A673 (cell line): ENCODE results near the gene SLIT3. TPM values are rescaled to one million over a fixed set of nuclear protein-coding genes. Genes with fewer than 3 reads are reported as not detected.

Source experiments
- BruUV-seq: library from RNA; stranded (reverse); fragments of 400-500 nt; replicated peaks from 2 replicates; lab custom pipeline; 2021; lab: Mats Ljungman, UMichigan
- CTCF ChIA-PET: fragments of 300-600 bp; sonication (Branson Sonifier 250); formaldehyde crosslinking; loops from one replicate; lab custom pipeline; 2022; ENCODE audit warnings: antibody characterized with exemption; lab: Charles Lee
- POLR2A ChIA-PET: fragments of 300-600 bp; sonication (Branson Sonifier 250); formaldehyde crosslinking; loops from one replicate; lab custom pipeline; 2022; ENCODE audit warnings: antibody characterized with exemption; ENCODE audit not compliant: low non-redundant PET; lab: Charles Lee
- DNase-seq: peaks from one replicate; pipeline ENCODE4 v3.0.0-alpha.2; 2015; ENCODE audit warnings: low spot score
- H3K27ac ChIP-seq: fragments of 200-600 bp; sonication (generic); 2 replicates; pipeline ENCODE4 v1.5.1; 2016; ENCODE audit warnings: mixed run types, low read depth, mild to moderate bottlenecking, mixed read lengths, antibody characterized with exemption, low read length; ENCODE audit not compliant: poor library complexity, severe bottlenecking
- H3K27me3 ChIP-seq: fragments of 200-600 bp; sonication (generic); replicated peaks from 2 replicates; pipeline ENCODE4 v1.6.1; 2017; ENCODE audit warnings: mixed run types, low read depth, mild to moderate bottlenecking, mixed read lengths, antibody characterized with exemption, low read length; ENCODE audit not compliant: insufficient read depth, poor library complexity
- H3K36me3 ChIP-seq: fragments of 200-600 bp; sonication (generic); 2 replicates; pipeline ENCODE4 v1.6.1; 2016; ENCODE audit warnings: mixed run types, mild to moderate bottlenecking, mixed read lengths, antibody characterized with exemption, low read length; ENCODE audit not compliant: insufficient read depth, poor library complexity, severe bottlenecking
- H3K4me1 ChIP-seq: fragments of 200-600 bp; sonication (generic); 2 replicates; pipeline ENCODE4 v1.6.1; 2017; ENCODE audit warnings: mixed run types, mild to moderate bottlenecking, mixed read lengths, antibody characterized with exemption, low read length; ENCODE audit not compliant: insufficient read depth, poor library complexity, severe bottlenecking
- H3K4me3 ChIP-seq: fragments of 200-600 bp; sonication (generic); 2 replicates; pipeline ENCODE4 v1.5.1; 2016; ENCODE audit warnings: low read depth, mixed run types, mild to moderate bottlenecking, mixed read lengths, low read length; ENCODE audit not compliant: poor library complexity, severe bottlenecking
- H3K9me3 ChIP-seq: fragments of 200-600 bp; sonication (generic); 2 replicates; pipeline ENCODE4 v1.6.1; 2016; ENCODE audit warnings: mixed run types, low read depth, mild to moderate bottlenecking, mixed read lengths, antibody characterized with exemption, low read length; ENCODE audit not compliant: poor library complexity, severe bottlenecking
- EZH2 ChIP-seq: fragments of 200-600 bp; sonication (generic); IDR thresholded peaks from 2 replicates; pipeline ENCODE4 v1.6.1; 2017; ENCODE audit warnings: borderline replicate concordance, low read depth, mild to moderate bottlenecking, mixed read lengths, antibody characterized with exemption, low read length; ENCODE audit not compliant: poor library complexity, severe bottlenecking
- intact Hi-C: fragments of 100-400 bp; cut with micrococcal nuclease; formaldehyde crosslinking; loops from one replicate; pipeline ENCODE4 v1.10.0; 2022; ENCODE audit not compliant: unreplicated experiment
- total RNA-seq: library from RNA; stranded (reverse); gene quantifications from 2 replicates; pipeline ENCODE4 v1.2.3, GENCODE V29; 2021
- TF ChIP-seq, protein P1 (sequence below): fragments of 300-800, 200-600 bp; sonication (generic); conservative IDR thresholded peaks from 2 replicates; pipeline ENCODE4 v1.5.1; 2017; ENCODE audit warnings: low read depth, mild to moderate bottlenecking, antibody characterized with exemption, low read length, moderate library complexity, mixed read lengths

SLIT3 gene
- total RNA-seq, 1 experiment from 2014 or later: not detected

DNA sequence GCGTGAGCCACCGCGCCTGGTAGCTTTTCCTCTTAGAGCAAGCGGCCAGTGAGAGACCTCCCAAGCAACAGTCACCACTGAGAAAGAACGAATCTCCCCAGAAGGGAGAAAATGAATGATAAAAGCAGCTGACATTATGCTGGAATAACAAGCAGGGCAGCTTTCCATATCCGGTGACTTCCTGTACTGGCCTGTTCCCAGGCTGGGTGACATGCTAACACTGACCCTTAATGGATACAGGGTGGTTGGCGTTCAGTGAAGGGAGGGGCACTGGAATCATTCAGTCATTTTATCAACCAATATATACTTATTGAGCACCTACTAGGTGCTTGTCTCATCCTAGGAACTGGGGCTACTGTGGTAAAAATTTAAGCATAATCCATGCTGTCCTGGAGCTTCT, 364.4 kb downstream of the SLIT3 start:
- no peak for DNase-seq
- BruUV-seq: no TSS peak
- POLR2A ChIA-PET: no interaction called here
- intact Hi-C loops: no loop called here
- CTCF ChIA-PET: no interaction called here
- H3K4me3 ChIP-seq: no peak overlapping the region
- no peaks in the 10 kb centered on the region for H3K9me3 ChIP-seq
- no peaks in the 10 kb centered on the region for H3K36me3 ChIP-seq
- no peak for TF ChIP-seq EZH2
- TF ChIP-seq, protein P1, sequence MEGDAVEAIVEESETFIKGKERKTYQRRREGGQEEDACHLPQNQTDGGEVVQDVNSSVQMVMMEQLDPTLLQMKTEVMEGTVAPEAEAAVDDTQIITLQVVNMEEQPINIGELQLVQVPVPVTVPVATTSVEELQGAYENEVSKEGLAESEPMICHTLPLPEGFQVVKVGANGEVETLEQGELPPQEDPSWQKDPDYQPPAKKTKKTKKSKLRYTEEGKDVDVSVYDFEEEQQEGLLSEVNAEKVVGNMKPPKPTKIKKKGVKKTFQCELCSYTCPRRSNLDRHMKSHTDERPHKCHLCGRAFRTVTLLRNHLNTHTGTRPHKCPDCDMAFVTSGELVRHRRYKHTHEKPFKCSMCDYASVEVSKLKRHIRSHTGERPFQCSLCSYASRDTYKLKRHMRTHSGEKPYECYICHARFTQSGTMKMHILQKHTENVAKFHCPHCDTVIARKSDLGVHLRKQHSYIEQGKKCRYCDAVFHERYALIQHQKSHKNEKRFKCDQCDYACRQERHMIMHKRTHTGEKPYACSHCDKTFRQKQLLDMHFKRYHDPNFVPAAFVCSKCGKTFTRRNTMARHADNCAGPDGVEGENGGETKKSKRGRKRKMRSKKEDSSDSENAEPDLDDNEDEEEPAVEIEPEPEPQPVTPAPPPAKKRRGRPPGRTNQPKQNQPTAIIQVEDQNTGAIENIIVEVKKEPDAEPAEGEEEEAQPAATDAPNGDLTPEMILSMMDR: no peak
- no peaks in the 10 kb centered on the region for H3K4me1 ChIP-seq
- H3K27me3 ChIP-seq: peaks cover 53% of the 10 kb centered on the region
- H3K27ac ChIP-seq: no peak overlapping the region

DNA sequence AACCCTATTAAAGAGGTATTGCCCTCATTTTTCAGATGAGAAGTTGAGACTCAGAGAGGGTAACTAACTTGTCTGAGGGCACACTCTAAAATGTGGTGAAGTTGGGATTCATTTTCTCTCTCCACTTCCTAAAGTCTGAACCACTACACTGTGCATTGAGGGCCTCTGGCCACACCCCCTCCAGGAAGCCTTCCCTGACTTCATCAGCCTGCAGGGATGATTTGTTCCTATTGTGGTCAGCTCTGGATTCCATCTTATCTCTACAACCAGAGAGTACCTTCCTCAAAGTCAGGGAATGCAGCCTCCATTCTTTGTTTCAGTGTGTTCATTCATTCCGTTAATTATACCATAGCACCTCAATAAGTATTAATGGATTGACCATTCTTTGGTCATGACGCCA, 365.8 kb downstream of the SLIT3 start:
- CTCF ChIA-PET: interaction anchor here (0.6 kb wide), 1 partner anchor 348 kb away, joined by 7 read pairs; no protein-coding TSS in a partner anchor
- no TSS peak for BruUV-seq
- no peak for DNase-seq
- H3K36me3 ChIP-seq: no peaks in the 10 kb centered on the region
- TF ChIP-seq EZH2: no peak
- TF ChIP-seq, protein P1: no peak
- no peak overlapping the region for H3K4me3 ChIP-seq
- no peak overlapping the region for H3K27ac ChIP-seq
- H3K4me1 ChIP-seq: no peaks in the 10 kb centered on the region
- intact Hi-C loops: no loop called here
- H3K27me3 ChIP-seq: peaks cover 53% of the 10 kb centered on the region
- POLR2A ChIA-PET: no interaction called here
- H3K9me3 ChIP-seq: no peaks in the 10 kb centered on the region

DNA sequence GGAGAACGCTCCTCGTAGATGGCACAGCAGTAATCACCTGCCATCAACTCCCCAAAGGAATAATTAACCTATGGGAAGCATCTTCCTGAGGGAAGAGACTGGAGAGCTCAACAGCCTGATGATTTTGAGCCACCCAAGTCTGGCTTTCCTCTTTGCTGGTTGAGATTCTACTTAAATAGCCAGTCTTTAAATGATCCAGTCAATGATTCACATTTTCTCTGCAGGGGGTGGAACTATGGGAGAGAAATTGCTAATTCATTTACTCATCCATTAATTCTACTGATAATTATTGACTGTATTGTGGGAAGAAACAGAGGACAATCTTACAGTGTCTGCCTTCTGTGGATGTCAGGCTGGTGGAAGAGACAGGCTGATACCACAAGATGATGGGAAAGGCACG, 366.8 kb downstream of the SLIT3 start:
- TF ChIP-seq EZH2: no peak
- TF ChIP-seq, protein P1: no peak
- H3K36me3 ChIP-seq: no peaks in the 10 kb centered on the region
- no peak overlapping the region for H3K27ac ChIP-seq
- ChIA-PET POLR2A (no interaction called here), CTCF (no interaction called here)
- H3K27me3 ChIP-seq: peaks cover 53% of the 10 kb centered on the region
- DNase-seq: no peak
- intact Hi-C loops: no loop called here
- no peaks in the 10 kb centered on the region for H3K4me1 ChIP-seq
- H3K9me3 ChIP-seq: no peaks in the 10 kb centered on the region
- BruUV-seq: no TSS peak
- H3K4me3 ChIP-seq: no peak overlapping the region
